Sigmoid colon (tissue), 7 donors: ENCODE results near the gene ZFYVE28. TPM values are rescaled to one million over a fixed set of nuclear protein-coding genes. Genes with fewer than 3 reads are reported as not detected.

Source experiments
- DNase-seq: peaks from one replicate; pipeline ENCODE4 v3.0.0-alpha.2; 2019
- H3K27ac ChIP-seq, 4 donors: fragments of 200-600 bp; sonication (generic); one replicate each; pipeline ENCODE4 v1.5.1; 2016 to 2019; ENCODE audit warnings: mild to moderate bottlenecking in 1 of 4
- H3K27me3 ChIP-seq, 3 donors: fragments of 200-600 bp; sonication (generic); one replicate each; pipeline ENCODE4 v1.5.1; 2019; ENCODE audit warnings: mild to moderate bottlenecking in 1 of 3
- H3K36me3 ChIP-seq, 4 donors: fragments of 200-600 bp; sonication (generic); one replicate each; pipeline ENCODE4 v1.5.1; 2016 to 2019
- H3K4me1 ChIP-seq, 4 donors: fragments of 200-600 bp; sonication (generic); one replicate each; pipeline ENCODE4 v1.5.1; 2017 to 2019
- H3K4me3 ChIP-seq, 4 donors: fragments of 200-600 bp; sonication (generic); one replicate each; pipeline ENCODE4 v1.5.1; 2017 to 2019; ENCODE audit warnings: mild to moderate bottlenecking in 2 of 4, moderate library complexity in 1 of 4
- H3K9me3 ChIP-seq, 4 donors: fragments of 200-600 bp in 3 of 4; sonication (generic) in 3 of 4; one replicate each; pipeline versions ENCODE4 v1.5.1 to v1.6.1; 2013 to 2019
- EP300 ChIP-seq, 4 donors: sonication (generic); formaldehyde crosslinking; IDR thresholded peaks; one replicate each; pipeline ENCODE4 v1.6.1; 2017; ENCODE audit warnings: antibody characterized with exemption in 4 of 4
- POLR2A ChIP-seq, 2 donors: fragments of 450-650 bp; IDR thresholded peaks; one replicate each; pipeline ENCODE4 v1.6.1; 2016; ENCODE audit warnings: antibody characterized with exemption in 2 of 2, mild to moderate bottlenecking in 2 of 2, moderate library complexity in 2 of 2
- POLR2AphosphoS5 ChIP-seq, 4 donors: sonication (generic); formaldehyde crosslinking; IDR thresholded peaks; one replicate each; pipeline ENCODE4 v1.6.1; 2017; ENCODE audit warnings: antibody characterized with exemption in 4 of 4
- WGBS, 2 donors: extraction: QIAGEN DNeasy Blood & Tissue Kit; methylation state at CpG; one replicate each; pipeline ENCODE4 v1.1.7; 2013; 5-methylcytosine and 5-hydroxymethylcytosine counted together
- intact Hi-C: fragments of 100-400 bp; cut with DNase I; formaldehyde crosslinking; loops from one replicate; pipeline ENCODE4 v1.15.1; 2023
- polyA plus RNA-seq, 3 donors: library from polyadenylated mRNA; stranded (reverse); fragments of 200-250 nt; gene quantifications; one replicate each; pipeline ENCODE4 v1.2.3, GENCODE V29; 2013
- total RNA-seq, 4 donors: library from RNA; depleted of rRNA; stranded (reverse); fragments of >200 nt; gene quantifications; one replicate each; pipeline ENCODE4 v1.1.0, GENCODE V29; 2016
- TF ChIP-seq, protein P1 (sequence below), 4 experiments: fragments of 450-650 bp in 3 of 4; fragments of 200-600 bp in 1 of 4; IDR thresholded peaks; one replicate each; pipeline ENCODE4 v1.5.1; 2016 to 2019; ENCODE audit warnings: antibody characterized with exemption in 4 of 4, mild to moderate bottlenecking in 3 of 4, moderate library complexity in 2 of 4
- donor health status: healthy with polysubstance abuse.
- donor health status: Bipolar disorder and iron deficiency.
- donor health status: healthy.

Gene ZFYVE28
- total and polyA plus RNA-seq, 7 donors = 3.1 to 24.1 (median 13.0) TPM

DNA sequence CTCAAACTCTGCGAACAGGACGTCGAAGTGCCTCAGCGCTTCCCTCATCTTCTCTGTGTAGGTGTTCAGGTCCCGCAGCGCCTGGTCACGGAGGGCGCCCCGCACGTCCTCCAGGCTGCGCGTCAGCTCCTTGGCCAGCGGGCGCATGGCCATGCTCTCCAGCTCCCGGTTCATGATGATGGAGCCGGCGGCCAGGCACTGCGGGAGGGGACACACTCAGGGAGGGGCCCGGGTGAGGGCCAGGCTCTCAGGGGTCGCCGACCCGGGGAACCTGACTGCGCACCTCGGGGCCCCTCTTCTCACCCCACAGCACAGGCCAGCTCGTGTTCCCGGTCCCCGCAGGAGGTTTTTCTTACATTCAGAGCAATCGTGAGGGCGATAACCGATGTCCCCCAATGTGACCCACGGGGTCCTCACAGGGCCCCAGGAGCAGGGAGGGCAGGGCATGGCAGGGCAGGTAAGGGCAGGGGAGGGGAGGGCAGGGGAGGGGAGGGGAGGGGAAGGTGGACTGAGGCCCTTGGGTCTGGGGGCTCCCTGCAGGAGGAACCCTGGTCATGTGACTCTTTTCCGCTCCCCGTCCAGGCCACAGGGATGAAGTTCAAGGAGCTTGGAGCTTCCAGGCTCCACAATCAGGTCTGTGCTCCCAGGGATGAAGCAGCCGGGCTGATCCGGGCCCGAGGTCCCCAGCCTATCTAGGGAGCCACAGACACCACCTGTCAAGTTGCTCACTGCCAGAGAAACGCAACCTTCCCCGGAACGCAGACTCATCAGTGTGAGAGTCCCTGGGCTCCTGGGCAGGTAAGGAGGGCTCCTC is 78.8 kb downstream of the ZFYVE28 start:
- Histone ChIP-seq H3K4me1 (no peaks in the 10 kb centered on the region), H3K36me3 (no peaks in the 10 kb centered on the region), H3K4me3 (no peak overlapping the region), H3K27ac (no peak overlapping the region), H3K27me3 (no peaks in the 10 kb centered on the region), H3K9me3 (no peaks in the 10 kb centered on the region)
- intact Hi-C loops = no loop called here
- DNase-seq = peak; percentile 51
- WGBS, 2 donors = 81 to 88% methylated on average over 39 of the region's 39 CpGs
- TF ChIP-seq POLR2AphosphoS5 (IDR thresholded peaks at IDR 0.05) (no peak), POLR2A (IDR thresholded peaks at IDR 0.05) (no peak), EP300 (IDR thresholded peaks at IDR 0.05) (no peak)
- TF ChIP-seq, protein P1, sequence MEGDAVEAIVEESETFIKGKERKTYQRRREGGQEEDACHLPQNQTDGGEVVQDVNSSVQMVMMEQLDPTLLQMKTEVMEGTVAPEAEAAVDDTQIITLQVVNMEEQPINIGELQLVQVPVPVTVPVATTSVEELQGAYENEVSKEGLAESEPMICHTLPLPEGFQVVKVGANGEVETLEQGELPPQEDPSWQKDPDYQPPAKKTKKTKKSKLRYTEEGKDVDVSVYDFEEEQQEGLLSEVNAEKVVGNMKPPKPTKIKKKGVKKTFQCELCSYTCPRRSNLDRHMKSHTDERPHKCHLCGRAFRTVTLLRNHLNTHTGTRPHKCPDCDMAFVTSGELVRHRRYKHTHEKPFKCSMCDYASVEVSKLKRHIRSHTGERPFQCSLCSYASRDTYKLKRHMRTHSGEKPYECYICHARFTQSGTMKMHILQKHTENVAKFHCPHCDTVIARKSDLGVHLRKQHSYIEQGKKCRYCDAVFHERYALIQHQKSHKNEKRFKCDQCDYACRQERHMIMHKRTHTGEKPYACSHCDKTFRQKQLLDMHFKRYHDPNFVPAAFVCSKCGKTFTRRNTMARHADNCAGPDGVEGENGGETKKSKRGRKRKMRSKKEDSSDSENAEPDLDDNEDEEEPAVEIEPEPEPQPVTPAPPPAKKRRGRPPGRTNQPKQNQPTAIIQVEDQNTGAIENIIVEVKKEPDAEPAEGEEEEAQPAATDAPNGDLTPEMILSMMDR (IDR thresholded peaks at IDR 0.05) = no peak

DNA sequence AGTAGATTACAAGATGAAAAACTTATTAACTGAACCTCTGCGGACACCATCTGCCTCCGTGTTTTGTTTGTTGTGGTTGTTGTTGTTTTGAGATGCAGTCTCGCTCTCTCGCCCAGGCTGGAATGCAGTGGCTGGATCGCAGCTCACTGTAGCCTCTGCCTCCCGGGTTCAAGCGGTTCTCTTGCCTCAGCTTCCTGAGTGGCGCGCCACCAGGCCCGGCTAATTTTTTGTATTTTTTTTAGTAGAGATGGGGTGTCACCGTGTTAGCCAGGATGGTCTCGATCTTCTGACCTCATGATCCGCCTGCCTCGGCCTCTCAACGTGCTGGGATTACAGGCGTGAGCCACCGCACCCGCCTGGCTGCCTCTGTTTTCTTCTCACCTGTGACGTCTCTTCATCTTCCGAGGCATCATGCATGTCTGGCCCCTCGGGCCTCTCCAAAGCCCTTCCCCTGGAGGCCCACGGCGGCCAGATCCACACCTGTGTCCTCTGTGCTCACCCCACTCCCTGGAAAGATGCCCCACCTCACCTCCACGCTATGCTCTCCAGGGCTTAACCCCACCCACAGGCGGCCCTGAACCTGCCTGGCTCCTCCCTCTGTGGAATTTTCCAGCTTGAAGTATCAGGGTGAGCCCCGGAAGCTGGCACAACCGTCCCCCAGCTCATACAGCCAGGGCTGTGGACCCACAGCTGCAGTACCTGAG is 79.5 kb downstream of the ZFYVE28 start:
- intact Hi-C loops = no loop called here
- DNase-seq = peak; percentile 53
- 88 to 89% methylated on average over 27 of the region's 27 CpGs for WGBS, 2 donors
- Histone ChIP-seq H3K9me3 (no peaks in the 10 kb centered on the region), H3K4me1 (no peaks in the 10 kb centered on the region), H3K27ac (no peak overlapping the region), H3K27me3 (no peaks in the 10 kb centered on the region), H3K4me3 (no peak overlapping the region), H3K36me3 (no peaks in the 10 kb centered on the region)
- TF ChIP-seq, protein P1 (IDR thresholded peaks at IDR 0.05) = no peak
- TF ChIP-seq POLR2AphosphoS5 (IDR thresholded peaks at IDR 0.05) = no peak
- TF ChIP-seq POLR2A (IDR thresholded peaks at IDR 0.05) = no peak
- no peak for TF ChIP-seq EP300 (IDR thresholded peaks at IDR 0.05)

DNA sequence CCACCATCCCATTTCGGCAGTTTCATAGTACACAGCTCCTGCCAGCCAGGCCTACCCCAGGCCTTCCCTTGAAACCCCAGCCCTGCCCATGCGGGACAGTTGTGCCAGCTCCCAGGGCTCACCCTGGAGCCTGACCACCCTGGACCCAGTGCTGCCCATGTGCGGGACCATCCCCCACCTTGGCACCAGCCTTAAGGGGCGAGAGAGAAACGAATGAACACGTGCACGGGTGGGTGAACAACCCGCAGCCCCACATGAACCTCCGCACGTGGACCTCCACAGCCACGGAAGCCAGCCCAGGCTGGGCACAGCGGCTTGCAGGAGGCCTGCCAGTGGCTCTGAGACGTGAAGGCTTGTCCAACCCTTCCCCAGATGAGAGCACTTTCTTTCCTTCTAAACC is 80.5 kb downstream of the ZFYVE28 start:
- no peak for TF ChIP-seq EP300 (IDR thresholded peaks at IDR 0.05)
- TF ChIP-seq POLR2AphosphoS5 (IDR thresholded peaks at IDR 0.05) = no peak
- no peak for TF ChIP-seq POLR2A (IDR thresholded peaks at IDR 0.05)
- TF ChIP-seq, protein P1 (IDR thresholded peaks at IDR 0.05) = no peak
- Histone ChIP-seq H3K9me3 (no peaks in the 10 kb centered on the region), H3K4me1 (no peaks in the 10 kb centered on the region), H3K27me3 (no peaks in the 10 kb centered on the region), H3K27ac (no peak overlapping the region), H3K36me3 (no peaks in the 10 kb centered on the region), H3K4me3 (no peak overlapping the region)
- intact Hi-C loops = no loop called here
- 94 to 97% methylated on average over 13 of the region's 13 CpGs for WGBS, 2 donors
- DNase-seq = peak; percentile 32

DNA sequence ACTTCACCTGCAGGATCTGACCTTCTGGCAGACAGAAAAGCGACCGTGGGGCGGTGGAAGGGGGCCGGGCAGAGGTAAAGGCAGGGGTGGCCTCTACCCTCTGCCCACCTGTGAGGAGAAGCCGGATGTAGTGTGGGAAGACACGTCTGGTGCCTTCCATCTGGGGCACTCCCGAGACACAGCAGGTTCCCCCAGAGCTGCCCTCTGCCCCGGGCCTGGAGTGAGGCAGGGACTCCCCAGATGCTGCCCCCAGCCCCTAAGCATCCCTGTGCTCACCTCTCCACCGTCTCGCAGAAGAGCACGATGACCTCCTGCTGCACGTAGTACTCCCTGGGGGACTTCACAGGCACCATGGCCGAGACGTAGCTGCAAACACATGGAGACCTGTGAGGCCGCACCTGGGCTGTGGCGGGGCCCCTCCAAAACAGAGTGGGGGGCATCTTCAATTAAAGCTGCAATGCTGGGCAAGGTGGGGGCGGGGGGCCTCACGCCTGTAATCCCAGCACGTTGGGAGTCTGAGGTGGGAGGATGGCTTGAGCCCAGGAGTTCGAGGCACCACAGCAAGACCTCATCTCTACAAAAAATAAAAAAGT is 81.2 kb downstream of the ZFYVE28 start:
- intact Hi-C loops = no loop called here
- TF ChIP-seq, protein P1 (IDR thresholded peaks at IDR 0.05) = no peak
- TF ChIP-seq POLR2A (IDR thresholded peaks at IDR 0.05) = no peak
- TF ChIP-seq EP300 (IDR thresholded peaks at IDR 0.05) = no peak
- TF ChIP-seq POLR2AphosphoS5 (IDR thresholded peaks at IDR 0.05) = no peak
- Histone ChIP-seq H3K9me3 (no peaks in the 10 kb centered on the region), H3K27ac (no peak overlapping the region), H3K4me3 (no peak overlapping the region), H3K27me3 (no peaks in the 10 kb centered on the region), H3K4me1 (no peaks in the 10 kb centered on the region), H3K36me3 (no peaks in the 10 kb centered on the region)
- DNase-seq = peak; percentile 34
- WGBS, 2 donors = 92 to 96% methylated on average over 20 of the region's 20 CpGs
